ENCODE data around the gene KCNB1.

DNA sequence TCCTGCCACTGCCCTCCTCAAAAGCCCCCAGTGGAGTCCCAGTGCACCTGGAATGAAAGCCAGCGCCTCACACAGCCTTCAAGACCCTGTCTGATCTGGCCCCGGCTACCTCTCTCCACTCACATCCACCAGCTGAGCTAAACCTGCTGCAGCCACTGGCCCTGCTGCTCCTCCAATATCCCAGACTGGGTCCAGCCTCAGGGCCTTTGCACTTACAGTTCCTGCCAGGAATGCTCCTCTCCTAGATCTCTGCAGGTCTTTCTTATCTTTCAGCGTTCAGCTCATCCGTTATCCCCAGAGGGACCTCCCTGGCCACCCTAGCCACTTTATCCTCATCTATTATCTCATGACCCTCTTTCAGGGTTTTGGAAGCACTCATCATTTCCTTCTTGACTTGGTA lies 68.8 kb downstream of the KCNB1 start:
- TF ChIP-seq POLR2A (IDR thresholded peaks at IDR 0.05; ENCODE audit: low read depth, low read length) = no peak
- no peak for TF ChIP-seq POLR2AphosphoS5 (IDR thresholded peaks at IDR 0.05; ENCODE audit: low read depth, low read length)
